Fibroblast of lung (primary cell): ENCODE measurements around the gene CARMIL1. TPM values are rescaled to one million over a fixed set of nuclear protein-coding genes. Genes with fewer than 3 reads are reported as not detected.

Source experiments
- DNase-seq, 2 donors: peaks; one replicate each; pipeline versions ENCODE4 v3.0.0 to v3.0.0-alpha.2; 2010; ENCODE audit warnings: low read depth in 2 of 2
- H2AFZ ChIP-seq: 2 replicates; pipeline ENCODE4 v1.5.1; 2012; ENCODE audit warnings: low read length, control low read depth, inconsistent platforms
- H3K27ac ChIP-seq: 2 replicates; pipeline ENCODE4 v1.5.1; 2011; ENCODE audit warnings: low read length, control low read depth; ENCODE audit not compliant: insufficient read depth
- H3K27me3 ChIP-seq: 2 replicates; pipeline ENCODE4 v1.5.1; 2011; ENCODE audit warnings: mild to moderate bottlenecking, low read length; ENCODE audit not compliant: control insufficient read depth, insufficient read depth
- H3K36me3 ChIP-seq: 2 replicates; pipeline ENCODE4 v1.5.1; 2011; ENCODE audit warnings: low read length; ENCODE audit not compliant: control insufficient read depth, insufficient read depth
- H3K4me1 ChIP-seq: 2 replicates; pipeline ENCODE4 v1.5.1; 2011; ENCODE audit warnings: low read length; ENCODE audit not compliant: control insufficient read depth, insufficient read depth; ENCODE audit errors: extremely low read depth
- H3K4me2 ChIP-seq: 2 replicates; pipeline ENCODE4 v1.5.1; 2011; ENCODE audit warnings: low read length, control low read depth; ENCODE audit not compliant: insufficient read depth; ENCODE audit errors: extremely low read depth
- H3K4me3 ChIP-seq, 4 experiments: fragments of 200-600 bp in 1 of 4; sonication (generic) in 1 of 4; replicated peaks in 1 of 4; 2 replicates each; pipeline ENCODE4 v1.5.1; 2011 to 2016; ENCODE audit warnings: low read length in 4 of 4, low read depth in 3 of 4, mild to moderate bottlenecking in 3 of 4, control low read depth in 2 of 4, inconsistent platforms in 1 of 4, mixed read lengths in 1 of 4; ENCODE audit not compliant: insufficient read depth in 1 of 4; ENCODE audit errors: control extremely low read depth in 1 of 4
- H3K79me2 ChIP-seq: 2 replicates; pipeline ENCODE4 v1.5.1; 2012; ENCODE audit warnings: mild to moderate bottlenecking, low read length, inconsistent platforms; ENCODE audit not compliant: control insufficient read depth, insufficient read depth
- H3K9ac ChIP-seq: 2 replicates; pipeline ENCODE4 v1.5.1; 2011; ENCODE audit warnings: mild to moderate bottlenecking, low read length, control low read depth; ENCODE audit not compliant: insufficient read depth
- H3K9me3 ChIP-seq: 2 replicates; pipeline ENCODE4 v1.5.1; 2012; ENCODE audit warnings: low read depth, low read length; ENCODE audit not compliant: control insufficient read depth, insufficient read depth
- H4K20me1 ChIP-seq: 2 replicates; pipeline ENCODE4 v1.5.1; 2011; ENCODE audit warnings: low read length; ENCODE audit not compliant: control insufficient read depth, insufficient read depth; ENCODE audit errors: extremely low read depth
- EZH2 ChIP-seq: IDR thresholded peaks from 2 replicates; pipeline ENCODE4 v1.5.1; 2012; ENCODE audit warnings: low read length, control low read depth, mild to moderate bottlenecking; ENCODE audit errors: missing control alignments
- polyA plus RNA-seq, 2 donors: library from polyadenylated mRNA; depleted of rRNA in 1 of 2; stranded (reverse) in 1 of 2; unstranded in 1 of 2; fragments of >200 nt; gene quantifications; 2 replicates each; pipeline ENCODE4 v1.2.1, GENCODE V29; 2011 to 2012; ENCODE audit warnings: missing spikeins in 1 of 2
- total RNA-seq: library from RNA; depleted of rRNA; stranded (reverse); fragments of >200 nt; gene quantifications from 2 replicates; pipeline ENCODE4 v1.2.1, GENCODE V29; 2014
- TF ChIP-seq, protein P1 (sequence below), 2 donors: IDR thresholded peaks in 1 of 2; conservative IDR thresholded peaks in 1 of 2; 1 replicate in 1 of 2; 2 replicates in 1 of 2; pipeline ENCODE4 v1.5.1; 2011 to 2012; ENCODE audit warnings: low read length in 2 of 2, control low read depth in 1 of 2, inconsistent platforms in 1 of 2, low read depth in 1 of 2, mild to moderate bottlenecking in 1 of 2

CARMIL1 gene
- total and polyA plus RNA-seq, 2 donors (not counting 1 experiment from before 2014, with no cell fraction given), result 10.2 to 12.5 TPM

DNA sequence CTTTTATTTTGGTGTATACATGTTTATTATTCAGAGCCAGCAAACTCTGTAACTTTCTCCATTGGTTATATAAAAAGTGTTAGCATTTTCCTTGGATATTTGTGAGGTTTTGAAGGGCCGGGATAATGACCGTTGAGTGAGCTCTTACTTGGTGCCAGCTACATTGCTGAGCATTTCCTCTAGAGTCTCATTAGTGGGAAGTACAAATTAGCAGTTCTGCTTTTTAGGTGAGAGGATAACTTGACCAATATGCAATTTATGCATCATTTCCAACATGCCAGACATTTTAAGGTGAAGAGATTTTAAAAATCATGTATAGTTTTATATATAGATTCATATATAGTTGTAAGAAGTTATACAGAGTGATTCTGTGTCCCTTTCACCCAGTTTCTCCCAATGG is 84.3 kb downstream of the CARMIL1 start:
- no peak for DNase-seq
- H3K4me1 ChIP-seq, result peaks cover 18% of the 10 kb centered on the region
- no peak overlapping the region for H3K9ac ChIP-seq
- no peak overlapping the region for H3K4me2 ChIP-seq
- no peaks in the 10 kb centered on the region for H3K79me2 ChIP-seq
- H4K20me1 ChIP-seq, result no peaks in the 10 kb centered on the region
- H3K4me3 ChIP-seq, result no peak overlapping the region
- H3K36me3 ChIP-seq, result no peaks in the 10 kb centered on the region
- no peak overlapping the region for H2AFZ ChIP-seq
- no peak overlapping the region for H3K27ac ChIP-seq
- no peaks in the 10 kb centered on the region for H3K9me3 ChIP-seq
- no peak for TF ChIP-seq EZH2
- TF ChIP-seq, protein P1, sequence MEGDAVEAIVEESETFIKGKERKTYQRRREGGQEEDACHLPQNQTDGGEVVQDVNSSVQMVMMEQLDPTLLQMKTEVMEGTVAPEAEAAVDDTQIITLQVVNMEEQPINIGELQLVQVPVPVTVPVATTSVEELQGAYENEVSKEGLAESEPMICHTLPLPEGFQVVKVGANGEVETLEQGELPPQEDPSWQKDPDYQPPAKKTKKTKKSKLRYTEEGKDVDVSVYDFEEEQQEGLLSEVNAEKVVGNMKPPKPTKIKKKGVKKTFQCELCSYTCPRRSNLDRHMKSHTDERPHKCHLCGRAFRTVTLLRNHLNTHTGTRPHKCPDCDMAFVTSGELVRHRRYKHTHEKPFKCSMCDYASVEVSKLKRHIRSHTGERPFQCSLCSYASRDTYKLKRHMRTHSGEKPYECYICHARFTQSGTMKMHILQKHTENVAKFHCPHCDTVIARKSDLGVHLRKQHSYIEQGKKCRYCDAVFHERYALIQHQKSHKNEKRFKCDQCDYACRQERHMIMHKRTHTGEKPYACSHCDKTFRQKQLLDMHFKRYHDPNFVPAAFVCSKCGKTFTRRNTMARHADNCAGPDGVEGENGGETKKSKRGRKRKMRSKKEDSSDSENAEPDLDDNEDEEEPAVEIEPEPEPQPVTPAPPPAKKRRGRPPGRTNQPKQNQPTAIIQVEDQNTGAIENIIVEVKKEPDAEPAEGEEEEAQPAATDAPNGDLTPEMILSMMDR (conservative IDR thresholded peaks at IDR 0.05 in 1 of 2, IDR thresholded peaks at IDR 0.05 in 1 of 2; ENCODE audit: low read depth in 1 of 2, low read length in 2 of 2), result no peak
- no peaks in the 10 kb centered on the region for H3K27me3 ChIP-seq

DNA sequence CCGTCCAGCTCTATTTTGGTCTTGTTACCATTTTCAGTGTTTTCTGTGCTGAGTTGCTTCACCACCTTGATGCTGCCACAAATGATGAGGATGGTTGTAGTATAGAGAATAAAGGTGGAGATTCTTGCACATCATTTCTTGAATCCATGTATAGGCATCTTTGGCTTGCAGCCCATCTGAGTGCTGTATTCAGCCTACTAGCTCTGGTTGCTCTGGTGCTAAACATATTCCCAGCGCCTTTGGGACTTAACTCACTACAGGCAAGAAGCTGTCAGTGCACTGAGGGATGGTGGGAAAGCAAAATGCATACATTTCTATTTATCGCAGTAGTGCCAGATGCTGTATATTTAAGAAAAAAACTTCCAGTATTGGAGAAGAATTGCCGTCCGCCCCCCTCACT is 86.0 kb downstream of the CARMIL1 start:
- DNase-seq, result no peak
- no peak overlapping the region for H3K4me3 ChIP-seq
- no peaks in the 10 kb centered on the region for H3K79me2 ChIP-seq
- H3K36me3 ChIP-seq, result no peaks in the 10 kb centered on the region
- no peaks in the 10 kb centered on the region for H3K9me3 ChIP-seq
- no peaks in the 10 kb centered on the region for H4K20me1 ChIP-seq
- no peak overlapping the region for H3K9ac ChIP-seq
- no peak overlapping the region for H2AFZ ChIP-seq
- TF ChIP-seq EZH2, result no peak
- TF ChIP-seq, protein P1 (conservative IDR thresholded peaks at IDR 0.05 in 1 of 2, IDR thresholded peaks at IDR 0.05 in 1 of 2; ENCODE audit: low read depth in 1 of 2, low read length in 2 of 2), result no peak
- no peak overlapping the region for H3K4me2 ChIP-seq
- H3K4me1 ChIP-seq, result peaks cover 6% of the 10 kb centered on the region
- no peak overlapping the region for H3K27ac ChIP-seq
- no peaks in the 10 kb centered on the region for H3K27me3 ChIP-seq

GRCh38 chr6:25366903-25367545 is 87.8 kb downstream of the CARMIL1 start:
- Histone ChIP-seq H2AFZ (no peak overlapping the region), H3K4me3 (peak overlapping the region in 1 of 4 experiments; percentile 23), H3K9ac (no peak overlapping the region), H3K27ac (no peak overlapping the region), H3K9me3 (no peaks in the 10 kb centered on the region), H3K79me2 (no peaks in the 10 kb centered on the region), H3K4me1 (no peaks in the 10 kb centered on the region), H3K36me3 (no peaks in the 10 kb centered on the region), H3K4me2 (no peak overlapping the region), H3K27me3 (no peaks in the 10 kb centered on the region), H4K20me1 (no peaks in the 10 kb centered on the region)
- no peak for TF ChIP-seq EZH2
- TF ChIP-seq, protein P1 (conservative IDR thresholded peaks at IDR 0.05 in 1 of 2, IDR thresholded peaks at IDR 0.05 in 1 of 2; ENCODE audit: low read depth in 1 of 2, low read length in 2 of 2), result no peak
- DNase-seq, result peak in 1 of 2 donors; percentile 20
